Common myeloid progenitor, CD34-positive (primary cell): ENCODE results near the gene SLC4A5.

ENCODE experiments used
- CTCF ChIA-PET: fragments of 350-600 bp; sonication (Branson Sonifier 250); formaldehyde crosslinking; loops from one replicate; lab custom pipeline; 2021; ENCODE audit warnings: antibody characterized with exemption; lab: Charles Lee
- POLR2A ChIA-PET: fragments of 350-600 bp; sonication (Branson Sonifier 250); formaldehyde crosslinking; loops from one replicate; lab custom pipeline; 2021; ENCODE audit warnings: antibody characterized with exemption; lab: Charles Lee
- DNase-seq, 3 donors: peaks; one replicate each; pipeline versions ENCODE4 v3.0.0 to v3.0.0-alpha.2; 2013
- H3K27ac ChIP-seq, 2 experiments: 1 replicate in 1 of 2; 2 replicates in 1 of 2; pipeline ENCODE4 v1.7.0; 2013; ENCODE audit warnings: inconsistent platforms in 2 of 2, low read length in 2 of 2, mild to moderate bottlenecking in 2 of 2, low read depth in 1 of 2, moderate library complexity in 1 of 2; ENCODE audit not compliant: severe bottlenecking in 2 of 2, insufficient read depth in 1 of 2, poor library complexity in 1 of 2
- H3K27me3 ChIP-seq, 5 experiments: replicated peaks in 2 of 5; 1 replicate in 3 of 5; 2 replicates in 2 of 5; pipeline versions ENCODE4 v1.6.1 to v1.7.0; 2013; ENCODE audit warnings: low read length in 4 of 5, mild to moderate bottlenecking in 2 of 5, moderate library complexity in 2 of 5, inconsistent platforms in 1 of 5; ENCODE audit not compliant: insufficient read depth in 5 of 5, control insufficient read depth in 4 of 5
- H3K36me3 ChIP-seq, 4 experiments: 1 replicate in 2 of 4; 2 replicates in 2 of 4; pipeline versions ENCODE4 v1.6.1 to v1.7.0; 2013; ENCODE audit warnings: low read length in 3 of 4, control low read depth in 1 of 4, mild to moderate bottlenecking in 1 of 4; ENCODE audit not compliant: control insufficient read depth in 4 of 4, insufficient read depth in 4 of 4
- H3K4me1 ChIP-seq, 4 experiments: 1 replicate in 3 of 4; 2 replicates in 1 of 4; pipeline versions ENCODE4 v1.6.1 to v1.7.1; 2013; ENCODE audit warnings: low read length in 3 of 4, mild to moderate bottlenecking in 3 of 4, control low read depth in 1 of 4, inconsistent platforms in 1 of 4, moderate library complexity in 1 of 4; ENCODE audit not compliant: control insufficient read depth in 4 of 4, insufficient read depth in 4 of 4; ENCODE audit errors: control extremely low read depth in 1 of 4
- H3K4me3 ChIP-seq, 7 experiments: 1 replicate in 4 of 7; 2 replicates in 3 of 7; pipeline versions ENCODE4 v1.5.1 to v1.7.0; 2013; ENCODE audit warnings: mild to moderate bottlenecking in 7 of 7, low read length in 6 of 7, moderate library complexity in 6 of 7, inconsistent platforms in 2 of 7, low read depth in 2 of 7, control low read depth in 1 of 7; ENCODE audit not compliant: insufficient read depth in 4 of 7, control insufficient read depth in 1 of 7; ENCODE audit errors: extremely low read depth in 1 of 7
- H3K9me3 ChIP-seq, 5 experiments: 1 replicate in 4 of 5; 2 replicates in 1 of 5; pipeline versions ENCODE4 v1.6.1 to v1.7.1; 2013; ENCODE audit warnings: low read length in 4 of 5, mild to moderate bottlenecking in 2 of 5, inconsistent platforms in 1 of 5, low read depth in 1 of 5, moderate library complexity in 1 of 5; ENCODE audit not compliant: control insufficient read depth in 4 of 5, insufficient read depth in 2 of 5; ENCODE audit errors: control extremely low read depth in 1 of 5
- WGBS: methylation state at CpG from one replicate; pipeline ENCODE4 v1.1.5; 2013; ENCODE audit not compliant: insufficient coverage; 5-methylcytosine and 5-hydroxymethylcytosine counted together

SLC4A5 gene

GRCh38 chr2:74204436-74204835 is 138.8 kb downstream of the SLC4A5 start:
- H3K27me3 ChIP-seq = no peaks in the 10 kb centered on the region

GRCh38 chr2:74201596-74201995 is 141.6 kb downstream of the SLC4A5 start:
- Histone ChIP-seq H3K36me3 (peaks cover 0 to 21% (median 4%) of the 10 kb centered on the region in 4 experiments), H3K27ac (no peak overlapping the region), H3K4me1 (peaks cover 14 to 55% (median 39%) of the 10 kb centered on the region in 4 experiments), H3K27me3 (no peaks in the 10 kb centered on the region), H3K4me3 (no peak overlapping the region), H3K9me3 (no peaks in the 10 kb centered on the region)
- DNase-seq = no peak
- ChIA-PET CTCF (interaction anchor here (1.3 to 4.2 kb wide), 2 partner anchors 21 to 81 kb away, joined by 3 to 39 read pairs; partner anchors contain the start of gene MOB1A), POLR2A (interaction anchor here (1.1 kb wide), 1 partner anchor 36 kb away, joined by 3 read pairs; no protein-coding TSS in a partner anchor)
- WGBS = 100% methylated on average over 1 of the region's 1 CpG

More at GRCh38 chr2:74204436-74204835, 138.8 kb downstream of the SLC4A5 start:
- H3K4me1 ChIP-seq = peaks cover 14 to 49% (median 38%) of the 10 kb centered on the region in 4 experiments
- ChIA-PET POLR2A (interaction anchor here (0.7 to 1.6 kb wide), 3 partner anchors 23 to 205 kb away, joined by 3 to 4 read pairs (median 3); partner anchors contain the start of gene MOB1A), CTCF (interaction anchor here (1.5 to 4.9 kb wide), 3 partner anchors 26 to 55 kb away, joined by 4 to 31 read pairs (median 16); partner anchors contain the start of genes BOLA3 and MOB1A)
- H3K36me3 ChIP-seq = peaks cover 8 to 42% (median 12%) of the 10 kb centered on the region in 4 experiments
- no peaks in the 10 kb centered on the region for H3K9me3 ChIP-seq
- no peak overlapping the region for H3K4me3 ChIP-seq
- WGBS = 83% methylated on average over 2 of the region's 3 CpGs
- no peak for DNase-seq
- no peak overlapping the region for H3K27ac ChIP-seq

- CTCF ChIA-PET = interaction anchor here (1.3 to 4.2 kb wide), 2 partner anchors 21 to 80 kb away, joined by 3 to 39 read pairs; partner anchors contain the start of gene MOB1A
- POLR2A ChIA-PET = no interaction called here
- H3K4me3 ChIP-seq = no peak overlapping the region
- H3K36me3 ChIP-seq = peaks cover 0 to 19% (median 4%) of the 10 kb centered on the region in 4 experiments
- no peak overlapping the region for H3K27ac ChIP-seq
- DNase-seq = no peak
- no peaks in the 10 kb centered on the region for H3K27me3 ChIP-seq
- H3K9me3 ChIP-seq = no peaks in the 10 kb centered on the region
- H3K4me1 ChIP-seq = peaks cover 11 to 50% (median 35%) of the 10 kb centered on the region in 4 experiments
- WGBS = 100% methylated on average over 1 of the region's 3 CpGs
Measured at GRCh38 chr2:74201196-74201595, 142.0 kb downstream of the SLC4A5 start.

GRCh38 chr2:74199871-74200305 is 143.3 kb downstream of the SLC4A5 start:
- H3K27me3 ChIP-seq = no peaks in the 10 kb centered on the region
- H3K4me3 ChIP-seq = peak overlapping the region in 6 of 7 experiments; percentile 69 to 96 (median 83)
- peaks cover 0 to 15% (median 4%) of the 10 kb centered on the region in 4 experiments for H3K36me3 ChIP-seq
- peak overlapping the region in 1 of 2 experiments; percentile 94 for H3K27ac ChIP-seq
- no peak for DNase-seq
- 84% methylated on average over 8 of the region's 8 CpGs for WGBS
- no peaks in the 10 kb centered on the region for H3K9me3 ChIP-seq
- CTCF ChIA-PET = interaction anchor here (0.7 to 4.2 kb wide), 7 partner anchors 8 to 50 kb away, joined by 3 to 39 read pairs (median 4); partner anchors contain the start of gene MOB1A
- POLR2A ChIA-PET = interaction anchor here (0.8 kb wide), 1 partner anchor 80 kb away, joined by 3 read pairs; no protein-coding TSS in a partner anchor
- peaks cover 0 to 38% (median 23%) of the 10 kb centered on the region in 4 experiments for H3K4me1 ChIP-seq

GRCh38 chr2:74199275-74199701 is 143.9 kb downstream of the SLC4A5 start:
- Histone ChIP-seq H3K36me3 (peaks cover 0 to 12% (median 1%) of the 10 kb centered on the region in 4 experiments), H3K27ac (peak overlapping the region; percentile 33 to 94), H3K4me1 (peaks cover 0 to 35% (median 21%) of the 10 kb centered on the region in 4 experiments), H3K4me3 (peak overlapping the region; percentile 49 to 96 (median 79)), H3K27me3 (no peaks in the 10 kb centered on the region), H3K9me3 (no peaks in the 10 kb centered on the region)
- CTCF ChIA-PET = interaction anchor here (0.7 to 4.2 kb wide), 10 partner anchors 8 to 51 kb away, joined by 3 to 39 read pairs (median 4); partner anchors contain the start of gene MOB1A
- 3% methylated on average over 14 of the region's 20 CpGs for WGBS
- POLR2A ChIA-PET = interaction anchor here (0.8 to 2.1 kb wide), 3 partner anchors 18 to 80 kb away, joined by 3 to 12 read pairs (median 8); partner anchors contain the start of gene MOB1A
- DNase-seq = no peak

- Histone ChIP-seq H3K4me3 (peak within 1 kb of the TSS; percentile 49 to 96 (median 79)), H3K36me3 (peaks cover 0 to 8% (median 0%) of the 10 kb centered on the region in 4 experiments), H3K27me3 (no peaks in the 10 kb centered on the region), H3K4me1 (peaks cover 0 to 35% (median 21%) of the 10 kb centered on the region in 4 experiments), H3K9me3 (no peaks in the 10 kb centered on the region), H3K27ac (peak within 1 kb of the TSS; percentile 77 to 94)
- DNase-seq = peak; percentile 95 to 99 (median 98)
- WGBS = under 1% methylated on average over 93 of the region's 96 CpGs
- ChIA-PET CTCF (interaction anchor here (0.7 to 4.2 kb wide), 12 partner anchors 15 to 126 kb away, joined by 3 to 39 read pairs (median 4); partner anchors contain the start of gene MOB1A), POLR2A (interaction anchor here (0.7 to 2.1 kb wide), 3 partner anchors 11 to 20 kb away, joined by 3 to 12 read pairs (median 8); partner anchors contain the start of gene MOB1A)
Measured at GRCh38 chr2:74198461-74199274, 144.5 kb downstream of the SLC4A5 start, which contains the start of gene MTHFD2. TSS of gene MTHFD2 (plus strand) at chr2:74198615. CDS start at chr2:74198642, 27 bp downstream.
